ENCODE results near the gene ABHD3.
A peak's percentile ranks its signal among the peaks of the same experiment; 100 is the strongest.
"Not testable (repeated sequence)": the region's sequence is repeated elsewhere in the genome, so short reads cannot be mapped to it uniquely, and the experiment has no call there.

The ABHD3 gene

DNA sequence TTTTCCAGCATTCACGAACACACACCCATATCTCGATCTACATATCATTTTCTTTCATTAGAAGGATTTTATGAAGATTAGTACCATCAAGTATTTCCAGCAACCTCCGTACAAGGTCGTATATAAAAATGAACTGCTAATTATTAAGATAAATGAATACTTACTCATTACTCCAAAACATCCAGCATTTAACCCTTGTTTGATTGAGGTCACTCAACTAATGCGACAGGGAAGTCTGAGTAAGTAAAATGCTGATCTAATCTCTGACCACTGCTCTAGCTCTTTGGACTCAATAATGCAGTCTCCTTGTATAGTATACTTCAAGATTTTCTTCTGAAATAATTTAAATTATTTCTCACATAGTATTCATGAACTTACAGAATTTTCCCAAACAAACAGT lies 2.0 kb downstream of the ABHD3 start:
- DNase-seq: no peak

DNA sequence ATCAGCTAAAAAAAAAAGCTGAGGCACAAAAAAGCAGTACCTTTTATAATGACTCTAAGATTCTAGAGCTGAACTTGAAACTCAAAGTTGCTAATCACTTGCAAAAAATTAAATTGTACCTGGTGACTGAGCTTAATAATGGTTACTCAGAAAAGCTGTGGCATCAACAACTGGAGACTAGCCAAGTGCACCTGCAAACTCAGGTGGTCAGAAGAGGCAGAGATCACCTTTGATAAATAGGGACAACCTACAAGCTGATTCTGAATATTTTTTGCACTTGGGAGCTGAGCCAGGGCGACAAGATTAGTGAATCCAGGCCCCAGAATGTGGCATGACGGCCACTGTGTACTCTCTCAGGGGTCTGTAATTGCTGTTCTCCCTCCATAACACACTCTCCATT lies 3.0 kb downstream of the ABHD3 start:
- no peak for DNase-seq

GRCh38 chr18:21700528-21701075 lies 4.0 kb downstream of the ABHD3 start:
- no peak for DNase-seq

GRCh38 chr18:21693322-21693721 lies 11.3 kb downstream of the ABHD3 start:
- no peak for DNase-seq

GRCh38 chr18:21689736-21690135 lies 14.8 kb downstream of the ABHD3 start:
- DNase-seq: no peak

- no peak for DNase-seq
These were observed 18.1 kb downstream of the ABHD3 start for GRCh38 chr18:21686282-21687105.

DNA sequence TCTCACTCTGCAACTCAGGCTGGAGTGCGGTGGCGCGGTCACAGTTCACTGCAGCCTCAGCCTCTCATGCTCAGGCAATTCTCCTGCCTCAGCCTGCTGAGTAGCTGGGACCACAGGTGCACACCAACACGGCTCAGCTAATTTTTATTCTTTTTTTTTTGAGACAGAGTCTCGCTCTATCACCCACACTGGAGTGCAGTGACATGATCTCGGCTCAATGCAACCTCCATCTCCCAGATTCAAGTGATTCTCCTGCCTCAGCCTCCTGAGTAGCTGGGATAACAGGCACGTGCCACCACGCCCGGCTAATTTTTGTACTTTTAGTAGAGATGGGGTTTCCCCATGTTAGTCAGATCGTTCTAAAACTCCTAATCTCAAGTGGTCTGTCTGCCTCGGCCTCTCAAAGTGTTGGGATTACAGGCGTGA lies 19.0 kb downstream of the ABHD3 start:
- not testable (repeated sequence) for DNase-seq

GRCh38 chr18:21684731-21685130 lies 19.8 kb downstream of the ABHD3 start:
- DNase-seq: no peak

DNA sequence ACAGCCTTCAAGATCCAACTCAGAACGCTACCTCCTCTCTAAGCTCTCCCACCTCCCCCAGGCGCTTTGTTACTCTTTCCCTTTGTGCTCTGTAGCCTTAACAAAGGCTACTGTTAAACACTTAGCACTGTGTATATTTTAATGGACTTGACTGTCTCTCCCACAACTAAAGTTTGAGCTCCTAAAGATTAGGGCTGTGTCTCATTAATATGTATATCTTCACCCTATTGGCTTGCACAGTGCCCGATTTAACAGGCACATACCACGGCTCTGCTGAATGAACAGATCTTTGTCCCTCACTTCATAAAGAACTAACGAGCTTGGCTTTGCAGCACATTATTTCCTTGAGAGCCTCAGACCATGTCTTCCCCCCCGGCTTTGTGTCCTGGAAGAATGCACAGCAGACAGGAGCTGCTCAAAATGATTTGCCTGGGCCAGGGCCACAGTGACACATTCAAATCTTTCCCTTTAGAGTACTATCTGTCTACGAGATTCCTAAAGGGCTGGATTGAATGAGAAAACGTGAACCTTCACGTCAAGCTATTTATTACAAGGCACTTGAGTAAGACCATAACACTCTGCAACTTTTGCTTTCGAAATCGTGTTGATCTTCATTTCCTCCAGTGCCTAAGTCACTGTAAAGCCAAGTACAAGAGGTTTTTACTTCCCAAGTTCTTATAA lies 22.1 kb downstream of the ABHD3 start:
- DNase-seq: peak in 1 of 2 donors; percentile 18

GRCh38 chr18:21680161-21680560 lies 24.4 kb downstream of the ABHD3 start:
- no peak for DNase-seq

- DNase-seq: no peak
These were observed 25.7 kb downstream of the ABHD3 start for GRCh38 chr18:21678859-21679258.

GRCh38 chr18:21675354-21675753 lies 29.2 kb downstream of the ABHD3 start:
- not testable (repeated sequence) for DNase-seq

GRCh38 chr18:21672521-21673267 lies 31.9 kb downstream of the ABHD3 start:
- DNase-seq: no peak

DNA sequence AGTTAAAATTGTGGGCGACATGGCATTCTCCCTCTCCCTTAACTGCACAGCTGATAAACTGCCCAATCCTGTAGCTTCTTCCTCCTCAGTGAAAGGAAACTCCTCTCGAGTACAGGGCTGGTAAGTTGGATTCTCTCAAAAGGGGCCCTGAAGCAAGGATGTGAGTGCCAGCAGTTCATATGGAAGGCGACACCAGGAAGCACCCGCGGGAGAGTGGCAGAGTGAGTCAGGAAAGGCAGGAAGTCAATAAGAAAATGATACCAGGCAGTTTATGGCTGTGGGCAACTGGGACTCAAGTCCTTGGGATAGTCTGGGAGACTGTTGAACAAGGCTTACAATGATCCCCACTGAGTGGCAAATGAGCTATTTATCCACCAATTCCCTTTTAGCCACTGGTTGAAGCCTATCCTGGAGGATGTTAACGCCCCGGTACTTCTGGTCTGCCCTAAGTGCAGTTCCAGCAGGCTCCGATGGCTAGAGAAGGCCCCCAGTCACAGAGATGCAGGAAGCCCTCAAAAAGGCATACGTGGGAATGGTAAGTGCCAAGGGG lies 34.8 kb downstream of the ABHD3 start:
- DNase-seq: no peak

- no peak for DNase-seq
These were observed 40.5 kb downstream of the ABHD3 start for GRCh38 chr18:21664069-21664468.

GRCh38 chr18:21663578-21663977 lies 41.0 kb downstream of the ABHD3 start:
- no peak for DNase-seq

GRCh38 chr18:21662581-21662980 lies 42.0 kb downstream of the ABHD3 start:
- no peak for DNase-seq

- no peak for DNase-seq
These were observed 44.5 kb downstream of the ABHD3 start for GRCh38 chr18:21660078-21660477.

- no peak for DNase-seq
These were observed 48.2 kb downstream of the ABHD3 start for GRCh38 chr18:21656402-21656801.

GRCh38 chr18:21653361-21653760 lies 51.2 kb downstream of the ABHD3 start:
- no peak for DNase-seq

- no peak for DNase-seq
These were observed 52.5 kb downstream of the ABHD3 start for GRCh38 chr18:21652073-21652472.

GRCh38 chr18:21650311-21650710 lies 54.3 kb downstream of the ABHD3 start:
- no peak for DNase-seq

DNA sequence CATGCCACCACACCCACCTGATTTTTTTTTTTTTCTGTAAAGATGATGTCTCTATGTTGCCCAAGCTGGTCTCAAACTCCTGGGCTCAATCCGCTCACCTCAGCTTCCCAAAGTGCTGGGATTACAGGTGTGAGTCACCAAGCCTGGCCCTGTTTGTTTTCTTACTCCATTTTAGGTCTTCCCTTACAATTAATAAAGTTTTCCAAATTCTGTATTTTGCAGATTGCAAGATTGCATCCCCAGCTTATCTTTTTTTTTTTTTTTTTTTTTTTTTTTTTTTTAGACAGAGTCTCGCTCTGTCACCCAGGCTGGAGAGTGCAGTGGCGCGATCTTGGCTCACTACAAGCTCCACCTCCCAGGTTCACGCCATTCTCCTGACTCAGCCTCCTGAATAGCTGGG lies 64.2 kb downstream of the ABHD3 start:
- DNase-seq: not testable (repeated sequence)

All from activated CD4-positive, alpha-beta T cell treated with anti-CD3 and anti-CD28 coated beads for 4 hours (primary cell).